Ovary (tissue), 9 donors: ENCODE results near the gene MRPL50. TPM values are rescaled to one million over a fixed set of nuclear protein-coding genes. Genes with fewer than 3 reads are reported as not detected.

ENCODE experiments used
- DNase-seq, 5 donors: peaks; one replicate each; pipeline ENCODE4 v3.0.0-alpha.2; 2019 to 2020
- H3K27ac ChIP-seq, 2 donors: fragments of 200-600 bp; one replicate each; pipeline versions ENCODE4 v1.5.1 to v1.8.0; 2019 to 2022
- H3K27me3 ChIP-seq: fragments of 200-600 bp; one replicate; pipeline ENCODE4 v1.8.0; 2022
- H3K36me3 ChIP-seq: fragments of 200-600 bp; sonication (generic); one replicate; pipeline ENCODE4 v1.5.1; 2019
- H3K4me1 ChIP-seq: one replicate; pipeline ENCODE4 v1.8.1; 2013; ENCODE audit warnings: mild to moderate bottlenecking, moderate library complexity; ENCODE audit not compliant: insufficient read depth
- H3K4me3 ChIP-seq: fragments of 200-600 bp; sonication (generic); one replicate; pipeline ENCODE4 v1.5.1; 2017
- H3K9me3 ChIP-seq, 2 donors: fragments of 200-600 bp in 1 of 2; sonication (generic) in 1 of 2; one replicate each; pipeline versions ENCODE4 v1.5.1 to v1.8.1; 2013 to 2019; ENCODE audit warnings: mild to moderate bottlenecking in 1 of 2, moderate library complexity in 1 of 2
- CTCF ChIP-seq, 3 donors: fragments of 450-650 bp in 2 of 3; fragments of 200-600 bp in 1 of 3; IDR thresholded peaks; one replicate each; pipeline versions ENCODE4 v1.5.1 to v1.8.0; 2016 to 2022; ENCODE audit warnings: antibody characterized with exemption in 3 of 3, mild to moderate bottlenecking in 1 of 3
- EP300 ChIP-seq: sonication (generic); formaldehyde crosslinking; IDR thresholded peaks from one replicate; pipeline ENCODE4 v1.6.1; 2017; ENCODE audit warnings: antibody characterized with exemption
- POLR2A ChIP-seq: fragments of 450-650 bp; IDR thresholded peaks from one replicate; pipeline ENCODE4 v1.6.1; 2017; ENCODE audit warnings: antibody characterized with exemption, mild to moderate bottlenecking, moderate library complexity
- WGBS, 3 donors: extraction: QIAGEN DNeasy Blood & Tissue Kit in 1 of 3; methylation state at CpG; one replicate each; pipeline versions ENCODE4 v1.1.5 to v1.1.7; 2013 to 2017; 5-methylcytosine and 5-hydroxymethylcytosine counted together
- intact Hi-C, 4 donors: fragments of 100-400 bp; cut with DNase I; formaldehyde crosslinking; loops; one replicate each; pipeline versions ENCODE4 v1.11.0 to v1.15.1; 2022 to 2023
- polyA plus RNA-seq, 2 donors: library from polyadenylated mRNA; stranded (reverse); fragments of 200-250 nt in 1 of 2; fragments of 350-450 nt in 1 of 2; fragmentation: Illumina TruSeq in 1 of 2; extraction: RNeasy Lipid Tissue Mini Kit (QIAGEN cat#74804) in 1 of 2; gene quantifications; one replicate each; pipeline ENCODE4 v1.2.3, GENCODE V29; 2013 to 2014
- total RNA-seq, 7 donors: library from RNA; depleted of rRNA in 2 of 7; stranded (reverse); fragments of >200 nt in 2 of 7; fragmentation: NEBNext Ultra II Directional in 3 of 7; extraction: Animal tissue kit (Norgen Biotek cat#: 25700) in 3 of 7; gene quantifications; one replicate each; pipeline versions ENCODE4 v1.1.0 to v1.2.4, GENCODE V29; 2016 to 2023
- donor health status: DM: no; HTN: no; CAD: no; lungs with moderate emphysema.
- donor health status: DM: no; HTN: no; CAD: no.
- donor health status: Bipolar disorder and iron deficiency.
- donor health status: DM: yes; HTN: yes; CAD: no.
- donor health status: DM: no; HTN: no; CAD: no.
- donor health status: DM: yes; HTN: yes; CAD: no.

MRPL50 gene
- total and polyA plus RNA-seq, 9 donors: 9.2 to 16.9 (median 14.2) TPM

GRCh38 chr9:101417977-101418376 is 19.6 kb upstream of the MRPL50 start:
- no peaks in the 10 kb centered on the region for H3K4me1 ChIP-seq
- intact Hi-C loops: no loop called here
- no peaks in the 10 kb centered on the region for H3K36me3 ChIP-seq
- DNase-seq: no peak
- TF ChIP-seq EP300: no peak
- TF ChIP-seq CTCF (IDR thresholded peaks at IDR 0.05): no peak
- TF ChIP-seq POLR2A: no peak
- H3K27me3 ChIP-seq: no peaks in the 10 kb centered on the region
- H3K27ac ChIP-seq: no peak overlapping the region
- H3K4me3 ChIP-seq: no peak overlapping the region
- H3K9me3 ChIP-seq: peaks cover 0 to 17% of the 10 kb centered on the region in 2 donors

GRCh38 chr9:101417389-101417788 is 19.0 kb upstream of the MRPL50 start:
- Histone ChIP-seq H3K36me3 (no peaks in the 10 kb centered on the region), H3K4me1 (no peaks in the 10 kb centered on the region), H3K9me3 (peaks cover 0 to 20% of the 10 kb centered on the region in 2 donors), H3K27me3 (no peaks in the 10 kb centered on the region), H3K4me3 (no peak overlapping the region), H3K27ac (no peak overlapping the region)
- intact Hi-C loops: no loop called here
- no peak for DNase-seq
- TF ChIP-seq POLR2A (no peak), EP300 (no peak), CTCF (IDR thresholded peaks at IDR 0.05) (no peak)

GRCh38 chr9:101415578-101415977 is 17.2 kb upstream of the MRPL50 start:
- intact Hi-C loops: no loop called here
- Histone ChIP-seq H3K27me3 (no peaks in the 10 kb centered on the region), H3K36me3 (no peaks in the 10 kb centered on the region), H3K4me3 (no peak overlapping the region), H3K4me1 (no peaks in the 10 kb centered on the region), H3K27ac (no peak overlapping the region), H3K9me3 (peaks cover 0 to 20% of the 10 kb centered on the region in 2 donors)
- TF ChIP-seq CTCF (IDR thresholded peaks at IDR 0.05): no peak
- TF ChIP-seq EP300: no peak
- no peak for TF ChIP-seq POLR2A
- no peak for DNase-seq

- Histone ChIP-seq H3K27ac (no peak overlapping the region), H3K9me3 (peaks cover under 1 to 24% of the 10 kb centered on the region in 2 donors), H3K4me1 (no peaks in the 10 kb centered on the region), H3K27me3 (no peaks in the 10 kb centered on the region), H3K36me3 (no peaks in the 10 kb centered on the region), H3K4me3 (no peak overlapping the region)
- TF ChIP-seq POLR2A: no peak
- TF ChIP-seq CTCF (IDR thresholded peaks at IDR 0.05): no peak
- no peak for TF ChIP-seq EP300
- intact Hi-C loops: no loop called here
- DNase-seq: no peak
Measured at GRCh38 chr9:101414839-101415238, 16.4 kb upstream of the MRPL50 start.

GRCh38 chr9:101409079-101409477 is 10.7 kb upstream of the MRPL50 start:
- H3K9me3 ChIP-seq: peaks cover 12 to 53% of the 10 kb centered on the region in 2 donors
- H3K4me1 ChIP-seq: no peaks in the 10 kb centered on the region
- H3K27ac ChIP-seq: no peak overlapping the region
- no peak for TF ChIP-seq CTCF (IDR thresholded peaks at IDR 0.05)
- no peak for TF ChIP-seq POLR2A
- TF ChIP-seq EP300: no peak
- DNase-seq: no peak
- H3K36me3 ChIP-seq: no peaks in the 10 kb centered on the region
- intact Hi-C loops: no loop called here
- WGBS, 3 donors: 98 to 99% (median 99%) methylated on average over 4 of the region's 4 CpGs
- H3K4me3 ChIP-seq: no peak overlapping the region
- no peaks in the 10 kb centered on the region for H3K27me3 ChIP-seq
